ENCODE measurements around the gene PRSS53. TPM values are rescaled to one million over a fixed set of nuclear protein-coding genes. Genes with fewer than 3 reads are reported as not detected.
"Not testable (repeated sequence)": the region's sequence is repeated elsewhere in the genome, so short reads cannot be mapped to it uniquely, and the experiment has no call there.

The PRSS53 gene
- total and polyA plus RNA-seq, 7 experiments from 2014 or later, result 0.46 to 7.2 (median 6.0) TPM

DNA sequence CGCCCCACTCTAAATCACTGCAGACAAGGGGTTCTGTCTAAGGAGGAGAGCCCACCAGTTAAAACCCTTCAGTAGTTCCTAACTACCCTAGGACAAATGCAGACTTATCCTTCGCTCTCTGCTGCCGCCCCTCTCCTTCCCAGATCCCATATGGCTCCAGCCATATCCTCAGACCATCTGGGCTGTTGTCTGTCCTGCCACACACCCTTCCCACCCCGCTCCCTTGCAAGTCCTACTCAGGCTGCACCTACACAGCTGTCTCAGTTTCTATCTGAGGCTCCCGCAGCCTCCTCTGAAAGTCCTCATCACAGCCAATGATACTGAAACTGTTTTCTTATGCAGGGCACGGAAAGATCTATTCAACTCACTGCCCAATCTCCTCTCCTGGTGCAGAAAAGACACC, 18.7 kb upstream of the PRSS53 start:
- peaks cover 0 to 36% (median 0%) of the 10 kb centered on the region in 3 experiments for H3K36me3 ChIP-seq (ENCODE audit: control insufficient read depth in 2 of 3, insufficient read depth in 3 of 3, low read length in 3 of 3)
- Mint-ChIP-seq H3K36me3 (peaks cover 0 to 11% (median 0%) of the 10 kb centered on the region in 5 donors), H3K4me1 (peaks cover 10 to 28% (median 19%) of the 10 kb centered on the region in 7 donors), H3K9me3 (no peaks in the 10 kb centered on the region), H3K27me3 (no peaks in the 10 kb centered on the region), H3K27ac (peak overlapping the region in 6 of 9 donors; percentile 80 to 88 (median 84)), H3K4me3 (peak overlapping the region; percentile 77 to 91 (median 85))
- H3K4me1 ChIP-seq (ENCODE audit: control insufficient read depth in 2 of 2, insufficient read depth in 2 of 2, low read length in 2 of 2), result peaks cover 4 to 16% of the 10 kb centered on the region in 2 donors
- H3K4me3 ChIP-seq (ENCODE audit: low read length), result no peak overlapping the region
- no peaks in the 10 kb centered on the region for H3K27me3 ChIP-seq (ENCODE audit: control insufficient read depth in 2 of 2, insufficient read depth in 2 of 2, low read length in 2 of 2)
- peak in 1 of 9 donors; percentile 48 for DNase-seq
- peak overlapping the region; percentile 82 for H3K27ac ChIP-seq (ENCODE audit: low read depth, low read length)
- intact Hi-C loops (cut with micrococcal nuclease), result no loop called here
- CTCF ChIA-PET, result interaction anchor here (1.0 kb wide), 1 partner anchor 35 kb away, joined by 5 read pairs; no protein-coding TSS in a partner anchor
- POLR2A ChIA-PET, result interaction anchor here (0.9 to 2.6 kb wide), 4 partner anchors 10 to 76 kb away, joined by 3 to 14 read pairs (median 3); partner anchors contain the start of gene KAT8
- no peak for ATAC-seq
- H3K9me3 ChIP-seq (ENCODE audit: control insufficient read depth in 2 of 3, low read length in 3 of 3), result no peaks in the 10 kb centered on the region

- ATAC-seq (no peak), DNase-seq (no peak)
- Mint-ChIP-seq H3K4me3 (peak overlapping the region in 9 of 10 donors; percentile 77 to 91 (median 86)), H3K4me1 (peaks cover 10 to 28% (median 19%) of the 10 kb centered on the region in 7 donors), H3K9me3 (no peaks in the 10 kb centered on the region), H3K27ac (peak overlapping the region in 3 of 9 donors; percentile 84 to 88 (median 86)), H3K27me3 (no peaks in the 10 kb centered on the region), H3K36me3 (peaks cover 0 to 11% (median 0%) of the 10 kb centered on the region in 5 donors)
- no peak overlapping the region for H3K4me3 ChIP-seq (ENCODE audit: low read length)
- intact Hi-C loops (cut with micrococcal nuclease), result no loop called here
- no peak overlapping the region for H3K27ac ChIP-seq (ENCODE audit: low read depth, low read length)
- no peaks in the 10 kb centered on the region for H3K9me3 ChIP-seq (ENCODE audit: control insufficient read depth in 2 of 3, low read length in 3 of 3)
- POLR2A ChIA-PET, result interaction anchor here (0.6 to 2.6 kb wide), 5 partner anchors 9 to 73 kb away, joined by 3 to 14 read pairs (median 3); partner anchors contain the start of genes FUS and KAT8
- CTCF ChIA-PET, result interaction anchor here (0.6 to 1.0 kb wide), 2 partner anchors 10 to 35 kb away, joined by 3 to 5 read pairs; no protein-coding TSS in a partner anchor
- H3K36me3 ChIP-seq (ENCODE audit: control insufficient read depth in 2 of 3, insufficient read depth in 3 of 3, low read length in 3 of 3), result peaks cover 0 to 29% (median 0%) of the 10 kb centered on the region in 3 experiments
- H3K4me1 ChIP-seq (ENCODE audit: control insufficient read depth in 2 of 2, insufficient read depth in 2 of 2, low read length in 2 of 2), result peaks cover 4 to 16% of the 10 kb centered on the region in 2 donors
- no peaks in the 10 kb centered on the region for H3K27me3 ChIP-seq (ENCODE audit: control insufficient read depth in 2 of 2, insufficient read depth in 2 of 2, low read length in 2 of 2)
These were observed 18.0 kb upstream of the PRSS53 start for GRCh38 chr16:31106509-31107464.

DNA sequence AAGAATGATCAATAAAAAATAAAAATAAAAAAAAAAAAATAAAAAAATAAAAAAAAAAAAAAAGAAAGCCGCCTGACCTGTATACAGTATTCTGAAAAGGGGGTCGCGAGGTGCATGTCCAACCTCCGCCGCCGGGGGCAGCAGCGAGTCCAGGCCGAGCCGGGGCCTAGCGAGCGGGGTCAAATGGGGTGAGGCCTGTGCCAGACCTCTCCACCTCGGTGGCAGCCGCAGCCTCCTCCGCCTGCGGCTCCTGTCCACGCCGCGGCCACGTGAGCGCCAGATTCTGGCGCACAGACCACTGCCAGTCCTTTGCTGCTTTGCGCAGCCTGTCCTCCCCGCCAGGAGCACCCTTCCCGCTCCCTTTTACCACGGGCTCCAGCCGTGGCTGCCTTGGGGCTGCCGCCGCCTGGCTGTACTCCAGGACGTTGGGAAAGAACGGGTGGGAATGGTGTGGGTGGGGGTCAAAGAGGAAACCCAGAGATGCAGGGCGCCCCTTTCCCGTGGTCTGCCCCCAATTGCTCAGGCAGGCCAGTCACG, 17.0 kb upstream of the PRSS53 start:
- intact Hi-C loops (cut with micrococcal nuclease), result loop anchor here (2.0 kb wide), 2 partner anchors 13 to 37 kb away; no protein-coding TSS in a partner anchor
- Mint-ChIP-seq H3K4me3 (peak overlapping the region in 7 of 10 donors; percentile 14 to 68 (median 49)), H3K27me3 (no peaks in the 10 kb centered on the region), H3K4me1 (peaks cover 10 to 28% (median 19%) of the 10 kb centered on the region in 7 donors), H3K9me3 (no peaks in the 10 kb centered on the region), H3K36me3 (peaks cover 0 to 11% (median 0%) of the 10 kb centered on the region in 5 donors), H3K27ac (peak overlapping the region in 4 of 9 donors; percentile 14 to 76 (median 42))
- no peak overlapping the region for H3K4me3 ChIP-seq (ENCODE audit: low read length)
- ATAC-seq (peak; percentile 92), DNase-seq (peak; percentile 54 to 86 (median 65))
- POLR2A ChIA-PET, result interaction anchor here (2.6 kb wide), 1 partner anchor 12 kb away, joined by 14 read pairs; the partner anchor contains the start of gene KAT8
- peaks cover 4 to 16% of the 10 kb centered on the region in 2 donors for H3K4me1 ChIP-seq (ENCODE audit: control insufficient read depth in 2 of 2, insufficient read depth in 2 of 2, low read length in 2 of 2)
- CTCF ChIA-PET, result no interaction called here
- H3K27me3 ChIP-seq (ENCODE audit: control insufficient read depth in 2 of 2, insufficient read depth in 2 of 2, low read length in 2 of 2), result no peaks in the 10 kb centered on the region
- no peaks in the 10 kb centered on the region for H3K9me3 ChIP-seq (ENCODE audit: control insufficient read depth in 2 of 3, low read length in 3 of 3)
- H3K27ac ChIP-seq (ENCODE audit: low read depth, low read length), result peak overlapping the region; percentile 27
- H3K36me3 ChIP-seq (ENCODE audit: control insufficient read depth in 2 of 3, insufficient read depth in 3 of 3, low read length in 3 of 3), result peaks cover 0 to 19% (median 0%) of the 10 kb centered on the region in 3 experiments

GRCh38 chr16:31100876-31101641, 12.3 kb upstream of the PRSS53 start:
- H3K36me3 Mint-ChIP-seq; H3K27me3 Mint-ChIP-seq; H3K9me3 ChIP-seq (ENCODE audit: control insufficient read depth in 2 of 3, low read length in 3 of 3); intact Hi-C loops (cut with micrococcal nuclease); H3K27ac Mint-ChIP-seq; H3K4me3 Mint-ChIP-seq; H3K27ac ChIP-seq (ENCODE audit: low read depth, low read length); H3K4me1 Mint-ChIP-seq; H3K36me3 ChIP-seq (ENCODE audit: control insufficient read depth in 2 of 3, insufficient read depth in 3 of 3, low read length in 3 of 3); ATAC-seq; H3K9me3 Mint-ChIP-seq; H3K4me1 ChIP-seq (ENCODE audit: control insufficient read depth in 2 of 2, insufficient read depth in 2 of 2, low read length in 2 of 2); H3K27me3 ChIP-seq (ENCODE audit: control insufficient read depth in 2 of 2, insufficient read depth in 2 of 2, low read length in 2 of 2); DNase-seq; H3K4me3 ChIP-seq (ENCODE audit: low read length): not testable (repeated sequence)
- POLR2A ChIA-PET, result interaction anchor here (1.8 kb wide), 1 partner anchor 79 kb away, joined by 4 read pairs; the partner anchor contains the start of gene FUS
- CTCF ChIA-PET, result interaction anchor here (0.6 to 1.0 kb wide), 4 partner anchors 56 to 767 kb away, joined by 3 to 7 read pairs (median 4); partner anchors contain the start of gene PYDC1

DNA sequence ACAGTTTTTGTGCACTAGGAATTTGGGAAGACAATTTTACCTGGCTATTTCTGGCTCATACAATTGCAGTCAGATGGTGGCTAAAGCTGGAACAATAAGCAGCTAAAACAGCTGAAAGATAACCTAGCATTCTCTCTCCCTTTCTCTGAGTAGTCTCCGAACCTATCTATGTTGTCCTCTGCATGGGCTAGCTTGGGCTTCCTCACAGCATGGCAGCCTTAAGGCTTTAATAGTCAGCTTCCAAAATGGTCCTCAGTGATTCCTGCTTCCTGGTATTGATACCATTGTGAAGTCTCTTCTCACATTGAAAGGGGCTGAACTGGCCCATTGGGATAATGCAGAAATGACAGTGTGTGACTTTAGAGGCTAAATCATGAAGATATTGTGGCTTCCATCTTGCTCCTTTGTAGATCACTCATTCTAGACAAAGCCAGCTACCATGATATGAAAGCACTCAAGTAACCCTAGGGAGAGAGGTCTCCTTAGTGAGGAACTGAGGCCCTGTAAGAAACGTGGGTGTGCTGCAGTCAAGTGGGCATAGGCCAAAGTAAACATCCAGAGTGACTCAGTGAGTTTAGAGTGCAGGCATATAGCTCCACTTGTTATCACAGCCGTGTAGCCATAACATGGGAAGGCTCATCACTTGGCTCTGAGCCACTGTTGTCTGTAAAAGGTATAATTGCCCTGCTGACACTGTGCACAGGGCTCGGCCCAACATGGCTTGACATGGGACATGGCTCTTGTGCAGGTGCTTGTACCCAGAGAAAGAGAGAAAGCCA, 11.3 kb upstream of the PRSS53 start:
- peaks cover 7 to 8% of the 10 kb centered on the region in 2 donors for H3K4me1 ChIP-seq (ENCODE audit: control insufficient read depth in 2 of 2, insufficient read depth in 2 of 2, low read length in 2 of 2)
- no peaks in the 10 kb centered on the region for H3K9me3 ChIP-seq (ENCODE audit: control insufficient read depth in 2 of 3, low read length in 3 of 3)
- H3K4me3 ChIP-seq (ENCODE audit: low read length), result no peak overlapping the region
- peaks cover 7 to 14% (median 12%) of the 10 kb centered on the region in 7 donors for H3K4me1 Mint-ChIP-seq
- no peaks in the 10 kb centered on the region for H3K27me3 Mint-ChIP-seq
- intact Hi-C loops (cut with micrococcal nuclease), result no loop called here
- no peak overlapping the region for H3K27ac Mint-ChIP-seq
- no peak overlapping the region for H3K27ac ChIP-seq (ENCODE audit: low read depth, low read length)
- CTCF ChIA-PET, result interaction anchor here (0.6 kb wide), 1 partner anchor 55 kb away, joined by 5 read pairs; no protein-coding TSS in a partner anchor
- ATAC-seq, result no peak
- no peak overlapping the region for H3K4me3 Mint-ChIP-seq
- POLR2A ChIA-PET, result interaction anchor here (1.8 kb wide), 1 partner anchor 80 kb away, joined by 4 read pairs; the partner anchor contains the start of gene FUS
- H3K36me3 Mint-ChIP-seq, result no peaks in the 10 kb centered on the region
- H3K27me3 ChIP-seq (ENCODE audit: control insufficient read depth in 2 of 2, insufficient read depth in 2 of 2, low read length in 2 of 2), result no peaks in the 10 kb centered on the region
- no peak for DNase-seq
- H3K36me3 ChIP-seq (ENCODE audit: control insufficient read depth in 2 of 3, insufficient read depth in 3 of 3, low read length in 3 of 3), result no peaks in the 10 kb centered on the region
- peaks cover 0 to 6% (median 0%) of the 10 kb centered on the region in 11 donors for H3K9me3 Mint-ChIP-seq

Measured in naive thymus-derived CD4-positive, alpha-beta T cell (primary cell).